ENCODE data around the gene ABCA12.
A peak's percentile ranks its signal among the peaks of the same experiment; 100 is the strongest.
"Not testable (repeated sequence)": the region's sequence is repeated elsewhere in the genome, so short reads cannot be mapped to it uniquely, and the experiment has no call there.

The ABCA12 gene
- total RNA-seq, result 0 reads per million in 3 experiments

- no peak for DNase-seq
Measured at GRCh38 chr2:215138479-215138878, at the start of gene ABCA12. ABCA12 (minus strand) TSS chr2:215138626; CDS start chr2:215138208, 418 bp downstream.

GRCh38 chr2:215188078-215188477 lies 49.7 kb upstream of the ABCA12 start:
- no peak for DNase-seq

GRCh38 chr2:215186021-215186420 lies 47.6 kb upstream of the ABCA12 start:
- no peak for DNase-seq

- no peak for DNase-seq
Measured at GRCh38 chr2:215178121-215178520, 39.7 kb upstream of the ABCA12 start.

- no peak for DNase-seq
Measured at GRCh38 chr2:215171796-215172195, 33.4 kb upstream of the ABCA12 start.

GRCh38 chr2:215171151-215171550 lies 32.7 kb upstream of the ABCA12 start:
- DNase-seq, result peak; percentile 3

GRCh38 chr2:215166505-215166904 lies 28.1 kb upstream of the ABCA12 start:
- not testable (repeated sequence) for DNase-seq

- DNase-seq, result not testable (repeated sequence)
Measured at GRCh38 chr2:215163319-215163718, 24.9 kb upstream of the ABCA12 start.

- DNase-seq, result no peak
Measured at GRCh38 chr2:215161301-215161829, 22.9 kb upstream of the ABCA12 start.

- no peak for DNase-seq
Measured at GRCh38 chr2:215160081-215160480, 21.7 kb upstream of the ABCA12 start.

- no peak for DNase-seq
Measured at GRCh38 chr2:215156453-215156852, 18.0 kb upstream of the ABCA12 start.

- DNase-seq, result no peak
Measured at GRCh38 chr2:215149894-215150293, 11.5 kb upstream of the ABCA12 start.

- no peak for DNase-seq
Measured at GRCh38 chr2:215149486-215149885, 11.1 kb upstream of the ABCA12 start.

- DNase-seq, result no peak
Measured at GRCh38 chr2:215149060-215149459, 10.6 kb upstream of the ABCA12 start.

- no peak for DNase-seq
Measured at GRCh38 chr2:215145611-215146010, 7.2 kb upstream of the ABCA12 start.

- DNase-seq, result no peak
Measured at GRCh38 chr2:215144106-215144875, 5.9 kb upstream of the ABCA12 start.

- no peak for DNase-seq
Measured at GRCh38 chr2:215143458-215143857, 5.0 kb upstream of the ABCA12 start.

GRCh38 chr2:215141706-215142105 lies 3.3 kb upstream of the ABCA12 start:
- no peak for DNase-seq

GRCh38 chr2:215140166-215140707 lies 1.8 kb upstream of the ABCA12 start:
- no peak for DNase-seq

- no peak for DNase-seq
Measured at GRCh38 chr2:215137741-215138340, 585 bp downstream of the ABCA12 start.

GRCh38 chr2:215137329-215137686 lies 1.1 kb downstream of the ABCA12 start:
- DNase-seq, result no peak

GRCh38 chr2:215136669-215137328 lies 1.6 kb downstream of the ABCA12 start:
- DNase-seq, result no peak

- DNase-seq, result no peak
Measured at GRCh38 chr2:215120401-215120800, 18.0 kb downstream of the ABCA12 start.
